Neural cell (in vitro differentiated cells): ENCODE measurements around the gene SLAMF6. TPM values are rescaled to one million over a fixed set of nuclear protein-coding genes. Genes with fewer than 3 reads are reported as not detected.

Experiments used
- H2AFZ ChIP-seq: fragments of 200-600, 300-800 bp; sonication (generic), shearing (Covaris generic); 2 replicates; pipeline ENCODE4 v1.6.0; 2014; ENCODE audit warnings: low read depth, mild to moderate bottlenecking, antibody characterized with exemption, low read length, moderate library complexity
- H3F3A ChIP-seq: fragments of 200-600 bp; shearing (Covaris generic); 2 replicates; pipeline ENCODE4 v1.6.1; 2016; ENCODE audit warnings: mild to moderate bottlenecking, moderate library complexity, mixed read lengths, antibody characterized with exemption, low read length; ENCODE audit not compliant: insufficient read depth, poor library complexity, severe bottlenecking
- H3K27ac ChIP-seq: fragments of 200-600, 300-800 bp; sonication (generic), shearing (Covaris generic); 2 replicates; pipeline ENCODE4 v1.5.1; 2014; ENCODE audit warnings: mild to moderate bottlenecking, low read length, moderate library complexity
- H3K27me3 ChIP-seq: fragments of 300-800, 200-600 bp; sonication (generic), shearing (Covaris generic); 2 replicates; pipeline ENCODE4 v1.6.0; 2014; ENCODE audit warnings: mild to moderate bottlenecking, low read depth, low read length, moderate library complexity; ENCODE audit not compliant: insufficient read depth
- H3K36me3 ChIP-seq: fragments of 300-800, 200-600 bp; sonication (generic), shearing (Covaris generic); 2 replicates; pipeline ENCODE4 v1.5.1; 2014; ENCODE audit warnings: mild to moderate bottlenecking, antibody characterized with exemption, low read length, moderate library complexity; ENCODE audit not compliant: insufficient read depth
- H3K4me2 ChIP-seq: fragments of 300-800, 200-600 bp; sonication (generic), shearing (Covaris generic); 2 replicates; pipeline ENCODE4 v1.6.0; 2014; ENCODE audit warnings: mild to moderate bottlenecking, low read length
- H3K4me3 ChIP-seq: fragments of 300-800, 200-600 bp; sonication (generic), shearing (Covaris generic); 2 replicates; pipeline ENCODE4 v1.5.1; 2014; ENCODE audit warnings: mild to moderate bottlenecking, low read length, moderate library complexity
- H3K79me2 ChIP-seq: fragments of 200-600 bp; shearing (Covaris generic); replicated peaks from 2 replicates; pipeline ENCODE4 v1.6.0; 2014; ENCODE audit warnings: mild to moderate bottlenecking, low read length, moderate library complexity; ENCODE audit not compliant: insufficient read depth
- H3K9ac ChIP-seq: fragments of 300-800, 200-600 bp; sonication (generic), shearing (Covaris generic); 2 replicates; pipeline ENCODE4 v1.6.1; 2016; ENCODE audit warnings: mild to moderate bottlenecking, low read length, mixed read lengths
- H3K9me2 ChIP-seq: fragments of 200-600 bp; shearing (Covaris generic); 2 replicates; pipeline ENCODE4 v1.6.1; 2016; ENCODE audit warnings: mild to moderate bottlenecking, low read length, mixed read lengths; ENCODE audit not compliant: insufficient read depth
- H3K9me3 ChIP-seq: fragments of 200-600, 300-800 bp; sonication (generic), shearing (Covaris generic); 2 replicates; pipeline ENCODE4 v1.6.1; 2016; ENCODE audit warnings: mild to moderate bottlenecking, mixed run types, low read length, moderate library complexity, mixed read lengths
- H4K20me1 ChIP-seq: fragments of 200-600 bp; shearing (Covaris generic); 2 replicates; pipeline ENCODE4 v1.6.1; 2016; ENCODE audit warnings: mild to moderate bottlenecking, mixed run types; ENCODE audit not compliant: insufficient read depth
- CTCF ChIP-seq: fragments of 450-650 bp; IDR thresholded peaks from 2 replicates; pipeline ENCODE4 v1.5.1; 2014; ENCODE audit warnings: antibody characterized with exemption, mild to moderate bottlenecking, moderate library complexity; ENCODE audit not compliant: poor library complexity, severe bottlenecking
- EP300 ChIP-seq: fragments of 450-650 bp; conservative IDR thresholded peaks from 2 replicates; pipeline ENCODE4 v1.6.1; 2014; ENCODE audit warnings: antibody characterized with exemption, mild to moderate bottlenecking, moderate library complexity; ENCODE audit not compliant: poor library complexity, severe bottlenecking
- EZH2 ChIP-seq: fragments of 200-600, 300-800 bp; shearing (Covaris generic), sonication (generic); IDR thresholded peaks from 2 replicates; pipeline ENCODE4 v1.6.1; 2014; ENCODE audit warnings: antibody characterized with exemption, low read length, borderline replicate concordance, mild to moderate bottlenecking; ENCODE audit not compliant: insufficient read depth, poor library complexity, severe bottlenecking
- MXI1 ChIP-seq: fragments of 450-650 bp; conservative IDR thresholded peaks from 2 replicates; pipeline ENCODE4 v1.6.1; 2014; ENCODE audit warnings: antibody characterized with exemption, mild to moderate bottlenecking; ENCODE audit not compliant: poor library complexity, severe bottlenecking
- POLR2AphosphoS5 ChIP-seq: IDR thresholded peaks from 2 replicates; pipeline ENCODE4 v1.6.1; 2012
- RAD21 ChIP-seq: fragments of 450-650 bp; conservative IDR thresholded peaks from 2 replicates; pipeline ENCODE4 v1.6.1; 2014; ENCODE audit warnings: antibody characterized with exemption, mild to moderate bottlenecking, moderate library complexity
- REST ChIP-seq: IDR thresholded peaks from 2 replicates; pipeline ENCODE4 v1.6.1; 2012; ENCODE audit warnings: borderline replicate concordance
- SMC3 ChIP-seq: fragments of 450-650 bp; conservative IDR thresholded peaks from 2 replicates; pipeline ENCODE4 v1.6.1; 2014; ENCODE audit warnings: antibody characterized with exemption, mild to moderate bottlenecking, moderate library complexity; ENCODE audit not compliant: poor library complexity
- TAF1 ChIP-seq: IDR thresholded peaks from 2 replicates; pipeline ENCODE4 v1.6.1; 2012; ENCODE audit warnings: low read depth
- polyA plus RNA-seq: library from polyadenylated mRNA; depleted of rRNA; stranded (reverse); fragments of >200 nt; gene quantifications from 2 replicates; pipeline ENCODE4 v1.2.3, GENCODE V29; 2014

The SLAMF6 gene
- polyA plus RNA-seq, 1 donor from 2014 or later, result not detected

GRCh38 chr1:160449494-160449893, 73.6 kb downstream of the SLAMF6 start:
- Histone ChIP-seq H3K27me3 (no peaks in the 10 kb centered on the region), H3K9me3 (no peaks in the 10 kb centered on the region), H3K9ac (no peak overlapping the region), H2AFZ (no peak overlapping the region), H3K27ac (no peak overlapping the region), H3K79me2 (no peaks in the 10 kb centered on the region), H3K4me2 (no peak overlapping the region), H3K4me3 (no peak overlapping the region), H3K36me3 (no peaks in the 10 kb centered on the region), H4K20me1 (no peaks in the 10 kb centered on the region), H3K9me2 (no peaks in the 10 kb centered on the region), H3F3A (no peaks in the 10 kb centered on the region)
- TF ChIP-seq EZH2 (no peak), TAF1 (no peak), CTCF (no peak)

DNA sequence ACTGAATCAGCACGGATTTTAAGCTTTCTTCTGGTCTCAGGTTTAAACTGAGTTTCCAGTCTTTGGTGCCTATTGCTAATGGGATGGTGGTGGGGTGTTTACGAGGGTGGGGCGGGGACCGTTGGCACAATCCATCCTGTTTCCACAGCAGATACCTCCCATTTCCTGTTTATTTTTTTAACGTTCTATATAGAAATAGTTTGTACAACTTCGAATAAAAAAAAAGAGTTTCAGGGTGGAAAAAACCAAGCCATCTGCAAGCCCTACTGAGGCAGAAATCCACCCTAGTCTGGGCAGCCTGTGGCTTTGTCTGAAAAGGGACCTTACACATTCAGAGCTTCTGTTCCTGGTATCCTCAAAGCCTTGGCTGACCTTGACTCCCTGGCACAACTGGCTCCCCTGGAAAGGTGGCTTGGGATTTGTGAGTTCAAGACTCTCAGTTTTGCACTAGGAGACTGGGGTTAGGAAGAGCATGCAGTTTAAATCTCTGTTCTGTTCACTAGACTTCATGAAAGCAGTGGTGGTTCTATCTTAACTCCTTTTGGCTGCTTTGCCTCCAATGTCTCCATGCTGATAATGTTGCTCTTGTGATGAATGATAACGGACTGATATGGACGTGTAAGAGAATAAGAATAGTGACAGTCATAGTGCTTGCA, 76.0 kb downstream of the SLAMF6 start:
- H3F3A ChIP-seq, result no peaks in the 10 kb centered on the region

More for the DNA sequence above, 76.0 kb downstream of the SLAMF6 start:
- no peak overlapping the region for H2AFZ ChIP-seq
- no peaks in the 10 kb centered on the region for H3K9me3 ChIP-seq
- no peaks in the 10 kb centered on the region for H3K79me2 ChIP-seq
- H3K4me3 ChIP-seq, result no peak overlapping the region
- no peak overlapping the region for H3K27ac ChIP-seq
- TF ChIP-seq REST, result no peak
- TF ChIP-seq POLR2AphosphoS5, result no peak
- no peak for TF ChIP-seq RAD21
- TF ChIP-seq EP300, result no peak
- no peak for TF ChIP-seq TAF1
- TF ChIP-seq CTCF, result no peak
- no peak for TF ChIP-seq MXI1
- TF ChIP-seq SMC3, result no peak
- TF ChIP-seq EZH2, result no peak
- H3K4me2 ChIP-seq, result no peak overlapping the region
- H3K36me3 ChIP-seq, result no peaks in the 10 kb centered on the region
- H3K9ac ChIP-seq, result no peak overlapping the region
- H4K20me1 ChIP-seq, result no peaks in the 10 kb centered on the region
- H3K27me3 ChIP-seq, result no peaks in the 10 kb centered on the region
- no peaks in the 10 kb centered on the region for H3K9me2 ChIP-seq
